Body of pancreas (tissue), 4 donors: ENCODE data around the gene MBD2.

Experiments used
- CTCF ChIP-seq, 7 experiments: fragments of 450-650 bp in 4 of 7; fragments of 200-600 bp in 3 of 7; sonication (generic) in 3 of 7; IDR thresholded peaks; one replicate each; pipeline ENCODE4 v1.5.1; 2016 to 2019; ENCODE audit warnings: antibody characterized with exemption in 7 of 7
- POLR2A ChIP-seq, 3 donors: fragments of 450-650 bp; IDR thresholded peaks; one replicate each; pipeline ENCODE4 v1.6.1; 2016; ENCODE audit warnings: antibody characterized with exemption in 3 of 3, mild to moderate bottlenecking in 2 of 3

DNA sequence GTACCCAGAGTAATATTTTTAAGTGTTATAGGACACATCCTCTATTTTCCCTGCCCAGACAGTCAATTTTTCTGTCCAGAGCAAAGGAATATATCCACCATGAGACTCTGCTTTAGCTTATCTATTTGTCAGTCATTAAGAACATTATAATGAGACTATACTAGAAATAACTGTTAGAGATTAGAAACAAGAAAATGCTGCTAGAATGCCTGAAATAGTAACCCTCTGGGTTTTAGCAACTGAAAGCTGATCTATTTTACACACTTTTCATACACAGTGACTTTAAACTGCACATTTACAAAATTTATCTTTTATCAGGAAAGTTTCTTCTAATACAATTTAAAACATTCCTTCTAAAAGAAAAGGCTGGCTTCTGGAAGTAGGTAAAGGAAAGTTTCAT is 39.6 kb downstream of the MBD2 start:
- TF ChIP-seq CTCF (IDR thresholded peaks at IDR 0.05) (no peak), POLR2A (IDR thresholded peaks at IDR 0.05) (no peak)
